HepG2 (cell line): ENCODE results near the gene ST8SIA2. TPM values are rescaled to one million over a fixed set of nuclear protein-coding genes. Genes with fewer than 3 reads are reported as not detected.

Experiments used
- ATAC-seq: fragments of 200-7000 bp; cut with Tn5 transposase; 3 replicates; pipeline ENCODE4 v1.9.1; 2020; ENCODE audit warnings: mild to moderate bottlenecking, moderate library complexity
- BruUV-seq: library from RNA; stranded (reverse); fragments of 400-500 nt; replicated peaks from 2 replicates; lab custom pipeline; 2021; lab: Mats Ljungman, UMichigan
- CTCF ChIA-PET: fragments of 300-600 bp; formaldehyde crosslinking; extraction: SDS; loops from one replicate; lab custom pipeline; 2021; ENCODE audit warnings: low total read pairs, inconsistent platforms, low intra/inter-chr PET ratio; lab: Yijun Ruan, JAX
- POLR2A ChIA-PET: fragments of 350-600 bp; sonication (Branson Sonifier 250); formaldehyde crosslinking; loops from one replicate; lab custom pipeline; 2020; ENCODE audit warnings: antibody characterized with exemption, inconsistent platforms; lab: Yijun Ruan, JAX
- DNase-seq: peaks from one replicate; pipeline ENCODE4 v3.0.0-alpha.2; 2015; ENCODE audit warnings: low spot score
- FAIRE-seq: peaks from 3 replicates; lab custom pipeline; 2011; peaks lifted over from hg19 to GRCh38; lab: Jason Lieb, UNC
- H2AFZ ChIP-seq: one replicate; pipeline ENCODE4 v1.6.1; 2011; ENCODE audit warnings: low read length, inconsistent platforms
- H3K27ac ChIP-seq: fragments of 300-600 bp; 3 replicates; pipeline ENCODE4 v1.8.0; 2011; ENCODE audit warnings: mixed run types, mild to moderate bottlenecking, mixed read lengths, low read length, inconsistent platforms; ENCODE audit not compliant: insufficient read depth; ENCODE audit errors: extremely low read length
- H3K27me3 ChIP-seq, 2 experiments: fragments of 200-600 bp in 1 of 2; 2 replicates in 1 of 2; 3 replicates in 1 of 2; pipeline versions ENCODE4 v1.6.0 to v1.8.0; 2011; ENCODE audit warnings: low read length in 2 of 2, mild to moderate bottlenecking in 2 of 2, moderate library complexity in 2 of 2, inconsistent platforms in 1 of 2; ENCODE audit not compliant: insufficient read depth in 2 of 2, control insufficient read depth in 1 of 2
- H3K36me3 ChIP-seq, 2 experiments: fragments of 200-600 bp in 1 of 2; replicated peaks in 1 of 2; 2 replicates in 1 of 2; 3 replicates in 1 of 2; pipeline versions ENCODE4 v1.5.1 to v1.8.0; 2011; ENCODE audit warnings: low read length in 2 of 2, inconsistent platforms in 1 of 2; ENCODE audit not compliant: insufficient read depth in 2 of 2, control insufficient read depth in 1 of 2
- H3K4me1 ChIP-seq: 2 replicates; pipeline ENCODE4 v1.5.1; 2012; ENCODE audit warnings: low read length, inconsistent platforms; ENCODE audit not compliant: insufficient read depth
- H3K4me2 ChIP-seq: 2 replicates; pipeline ENCODE4 v1.6.0; 2011; ENCODE audit warnings: low read depth, low read length, inconsistent platforms
- H3K4me3 ChIP-seq, 3 experiments: fragments of 200-600 bp in 1 of 3; sonication (generic), shearing (Covaris generic) in 1 of 3; replicated peaks in 1 of 3; 2 replicates each; pipeline ENCODE4 v1.5.1; 2011 to 2016; ENCODE audit warnings: low read length in 3 of 3, inconsistent platforms in 2 of 3, low read depth in 2 of 3, mild to moderate bottlenecking in 2 of 3, control low read depth in 1 of 3, mixed read lengths in 1 of 3; ENCODE audit not compliant: insufficient read depth in 1 of 3
- H3K79me2 ChIP-seq: one replicate; pipeline ENCODE4 v1.6.1; 2011; ENCODE audit warnings: low read length, inconsistent platforms; ENCODE audit not compliant: insufficient read depth
- H3K9ac ChIP-seq: 2 replicates; pipeline ENCODE4 v1.6.0; 2011; ENCODE audit warnings: mild to moderate bottlenecking, low read depth, low read length, inconsistent platforms; ENCODE audit not compliant: insufficient read depth
- H3K9me3 ChIP-seq: 2 replicates; pipeline ENCODE4 v1.5.1; 2012; ENCODE audit warnings: mild to moderate bottlenecking, low read length
- H4K20me1 ChIP-seq: 2 replicates; pipeline ENCODE4 v1.6.0; 2011; ENCODE audit warnings: inconsistent platforms, mild to moderate bottlenecking, low read length, moderate library complexity; ENCODE audit not compliant: insufficient read depth
- ATF6 ChIP-seq: sonication (generic); formaldehyde crosslinking; conservative IDR thresholded peaks from 2 replicates; pipeline ENCODE4 v1.4.0; 2020; ENCODE audit warnings: missing genetic modification reagents
- THRA ChIP-seq: sonication (generic); formaldehyde crosslinking; IDR thresholded peaks from 2 replicates; pipeline ENCODE4 v1.4.0; 2020; ENCODE audit warnings: missing genetic modification reagents, borderline replicate concordance
- U2AF1 ChIP-seq: fragments of 200-400 bp; formaldehyde crosslinking; optimal IDR thresholded peaks from 2 replicates; pipeline ENCODE3; 2017; ENCODE audit warnings: mild to moderate bottlenecking, low read depth, low read length
- ZFAT ChIP-seq: sonication (generic); formaldehyde crosslinking; conservative IDR thresholded peaks from 2 replicates; pipeline ENCODE4 v1.8.1; 2023; ENCODE audit warnings: missing genetic modification reagents, inconsistent platforms
- ZFP36L2 ChIP-seq: sonication (generic); formaldehyde crosslinking; IDR thresholded peaks from 2 replicates; pipeline ENCODE4 v1.4.0; 2020; ENCODE audit warnings: missing genetic modification reagents
- WGBS: methylation state at CpG from one replicate; pipeline ENCODE4 v1.1.6; 2017; ENCODE audit warnings: low lambda C conversion rate; 5-methylcytosine and 5-hydroxymethylcytosine counted together
- in situ Hi-C: cut with HindIII; loops from 2 replicates; pipeline ENCODE4 v1.10.0; 2017; ENCODE audit warnings: low pct_unique_long_range_greater_than_20kb; ENCODE audit not compliant: extremely low pct_ligation_motif_present
- intact Hi-C: fragments of 100-400 bp; cut with micrococcal nuclease; formaldehyde crosslinking; loops from one replicate; pipeline ENCODE4 v1.10.0; 2022; ENCODE audit not compliant: unreplicated experiment
- polyA plus RNA-seq, 8 experiments: library from polyadenylated mRNA; depleted of rRNA in 3 of 8; stranded (reverse) in 7 of 8; unstranded in 1 of 8; fragments of >200 nt; fragmentation: Illumina TruSeq in 4 of 8; extraction: Trizol in 4 of 8; gene quantifications; 2 replicates each; pipeline versions ENCODE4 v1.2.1 to v1.2.3, GENCODE V29; 2011 to 2016; ENCODE audit warnings: low read depth in 4 of 8, missing spikeins in 1 of 8, mixed read lengths in 1 of 8; ENCODE audit not compliant: insufficient read depth in 1 of 8
- total RNA-seq, 5 experiments: library from RNA; depleted of rRNA; stranded (reverse); fragments of >200 nt; fragmentation: Illumina TruSeq; extraction: Trizol; gene quantifications; 2 replicates each; pipeline ENCODE4 v1.2.3, GENCODE V29; 2016; ENCODE audit warnings: low read depth in 1 of 5

Gene ST8SIA2
- total and polyA plus RNA-seq, 2 of the 13 experiments (the other 11 are each of a cell fraction or from before 2014, with no cell fraction given) = not detected

- Histone ChIP-seq H2AFZ (no peak overlapping the region), H3K9ac (no peak overlapping the region), H3K9me3 (no peaks in the 10 kb centered on the region), H3K4me1 (no peaks in the 10 kb centered on the region), H3K79me2 (no peaks in the 10 kb centered on the region), H3K4me2 (no peak overlapping the region), H3K27me3 (peaks cover 0 to 2% of the 10 kb centered on the region in 2 experiments; a peak in 1 of 5 replicates), H4K20me1 (no peaks in the 10 kb centered on the region), H3K4me3 (no peak overlapping the region), H3K27ac (no peak overlapping the region), H3K36me3 (no peaks in the 10 kb centered on the region)
- DNase-seq (no peak), ATAC-seq (no peak), FAIRE-seq (no peak)
- intact Hi-C loops = no loop called here
- in situ Hi-C loops = no loop called here
- TF ChIP-seq U2AF1 = no peak
- no peak for TF ChIP-seq ATF6 (CRISPR knock-in tag)
- no peak for TF ChIP-seq THRA (CRISPR knock-in tag)
- TF ChIP-seq ZFP36L2 (CRISPR knock-in tag) = no peak
- TF ChIP-seq ZFAT (CRISPR knock-in tag) = no peak
- ChIA-PET CTCF (no interaction called here), POLR2A (no interaction called here)
- BruUV-seq = no TSS peak
- WGBS = 23% methylated on average over 9 of the region's 10 CpGs
Observed at GRCh38 chr15:92377083-92377789, 16.4 kb upstream of the ST8SIA2 start.
